CD4-positive, alpha-beta memory T cell (primary cell): ENCODE data around the gene CLEC3B. TPM values are rescaled to one million over a fixed set of nuclear protein-coding genes. Genes with fewer than 3 reads are reported as not detected.

Experiments used
- CTCF ChIA-PET: fragments of 350-600 bp; sonication (Branson Sonifier 250); formaldehyde crosslinking; loops from one replicate; lab custom pipeline; 2021; ENCODE audit warnings: inconsistent platforms; ENCODE audit not compliant: partially characterized antibody; lab: Charles Lee
- POLR2A ChIA-PET: fragments of 350-600 bp; sonication (Branson Sonifier 250); formaldehyde crosslinking; loops from one replicate; lab custom pipeline; 2021; ENCODE audit not compliant: partially characterized antibody; lab: Charles Lee
- DNase-seq, 5 donors: peaks; one replicate each; pipeline versions ENCODE4 v3.0.0 to v3.0.0-alpha.2; 2020 to 2022; ENCODE audit warnings: mixed read lengths in 1 of 5
- H3K27ac ChIP-seq: one replicate; pipeline ENCODE4 v1.7.0; 2013; ENCODE audit warnings: low read depth, low read length
- H3K27me3 ChIP-seq: 2 replicates; pipeline ENCODE4 v1.7.0; 2013; ENCODE audit warnings: mild to moderate bottlenecking, low read length, moderate library complexity; ENCODE audit not compliant: insufficient read depth
- H3K36me3 ChIP-seq: 2 replicates; pipeline ENCODE4 v1.7.0; 2013; ENCODE audit warnings: mild to moderate bottlenecking, low read length, moderate library complexity; ENCODE audit not compliant: insufficient read depth
- H3K4me1 ChIP-seq: 2 replicates; pipeline ENCODE4 v1.7.0; 2013; ENCODE audit warnings: mild to moderate bottlenecking, low read length, moderate library complexity; ENCODE audit not compliant: insufficient read depth
- H3K4me3 ChIP-seq, 2 donors: one replicate each; pipeline ENCODE4 v1.7.0; 2013; ENCODE audit warnings: low read length in 2 of 2, mild to moderate bottlenecking in 1 of 2
- H3K9me3 ChIP-seq, 2 donors: one replicate each; pipeline ENCODE4 v1.7.0; 2013; ENCODE audit warnings: low read length in 2 of 2, control low read depth in 1 of 2; ENCODE audit not compliant: control insufficient read depth in 1 of 2
- H3K27ac Mint-ChIP-seq, 7 donors: one replicate each; pipeline ENCODE4 v1.8.0; 2020 to 2021; ENCODE audit warnings: mixed read lengths in 7 of 7, mild to moderate bottlenecking in 6 of 7, inconsistent platforms in 3 of 7, moderate library complexity in 3 of 7
- H3K27me3 Mint-ChIP-seq, 2 donors: one replicate each; pipeline ENCODE4 v1.8.0; 2020 to 2021; ENCODE audit warnings: mixed read lengths in 2 of 2
- H3K36me3 Mint-ChIP-seq, 2 donors: one replicate each; pipeline ENCODE4 v1.8.0; 2020 to 2021; ENCODE audit warnings: mixed read lengths in 2 of 2, inconsistent platforms in 1 of 2, mild to moderate bottlenecking in 1 of 2
- H3K4me1 Mint-ChIP-seq, 4 donors: one replicate each; pipeline ENCODE4 v1.8.0; 2020 to 2021; ENCODE audit warnings: mixed read lengths in 4 of 4, mild to moderate bottlenecking in 1 of 4
- H3K4me3 Mint-ChIP-seq, 8 donors: one replicate each; pipeline ENCODE4 v1.8.0; 2020 to 2021; ENCODE audit warnings: mixed read lengths in 8 of 8, mild to moderate bottlenecking in 7 of 8, moderate library complexity in 6 of 8, inconsistent platforms in 3 of 8
- H3K9me3 Mint-ChIP-seq, 8 donors: one replicate each; pipeline ENCODE4 v1.8.0; 2020 to 2021; ENCODE audit warnings: mixed read lengths in 8 of 8, mild to moderate bottlenecking in 5 of 8, inconsistent platforms in 3 of 8, moderate library complexity in 1 of 8
- intact Hi-C: fragments of 100-400 bp; cut with micrococcal nuclease; formaldehyde crosslinking; loops from one replicate; pipeline ENCODE4 v1.15.1; 2023
- polyA plus RNA-seq, 2 donors: library from polyadenylated mRNA; unstranded; fragments of 300-500 nt; fragmentation: Illumina TruSeq; gene quantifications; one replicate each; pipeline ENCODE4 v1.2.3, GENCODE V29; 2021
- total RNA-seq, 2 experiments: library from RNA; stranded (reverse); gene quantifications; one replicate each; pipeline ENCODE4 v1.2.3, GENCODE V29; 2021

The CLEC3B gene
- total and polyA plus RNA-seq, 4 experiments from 2014 or later = 1.2 to 1.5 TPM; not detected in 2

GRCh38 chr3:45037720-45038455 lies 11.8 kb downstream of the CLEC3B start:
- Mint-ChIP-seq H3K4me1 (peaks cover 24 to 66% (median 43%) of the 10 kb centered on the region in 4 donors), H3K9me3 (peaks cover 0 to 2% (median 0%) of the 10 kb centered on the region in 8 donors), H3K36me3 (no peaks in the 10 kb centered on the region), H3K27ac (peak overlapping the region in 3 of 7 donors; percentile 51 to 78 (median 72)), H3K27me3 (peaks cover 10 to 34% of the 10 kb centered on the region in 2 donors), H3K4me3 (peak overlapping the region in 6 of 8 donors; percentile 54 to 86 (median 78))
- ChIA-PET POLR2A (interaction anchor here (0.6 to 2.5 kb wide), 5 partner anchors 32 to 173 kb away, joined by 3 to 20 read pairs (median 4); partner anchors contain the start of genes EXOSC7 and ZDHHC3), CTCF (interaction anchor here (0.7 to 20.4 kb wide), 44 partner anchors 8 to 956 kb away, joined by 3 to 688 read pairs (median 4); partner anchors contain the start of genes CLEC3B, EXOSC7 and ZDHHC3)
- Histone ChIP-seq H3K4me3 (no peak overlapping the region), H3K9me3 (no peaks in the 10 kb centered on the region), H3K27ac (no peak overlapping the region), H3K36me3 (no peaks in the 10 kb centered on the region), H3K4me1 (peaks cover 32% of the 10 kb centered on the region), H3K27me3 (no peaks in the 10 kb centered on the region)
- intact Hi-C loops = loop anchor here (1.0 to 5.0 kb wide), 7 partner anchors 61 to 627 kb away; partner anchors contain the start of genes EXOSC7, LARS2 and ZDHHC3
- DNase-seq = peak; percentile 88 to 93 (median 91)

GRCh38 chr3:45041666-45042065 lies 15.6 kb downstream of the CLEC3B start:
- no peak overlapping the region for H3K4me3 Mint-ChIP-seq
- ChIA-PET CTCF (interaction anchor here (0.8 to 20.4 kb wide), 34 partner anchors 12 to 619 kb away, joined by 3 to 688 read pairs (median 6); partner anchors contain the start of gene TMEM158), POLR2A (interaction anchor here (0.5 to 3.9 kb wide), 6 partner anchors 64 to 1141 kb away, joined by 3 to 40 read pairs (median 4); partner anchors contain the start of genes EXOSC7 and ZDHHC3)
- H3K9me3 Mint-ChIP-seq = no peaks in the 10 kb centered on the region
- Histone ChIP-seq H3K27ac (no peak overlapping the region), H3K9me3 (no peaks in the 10 kb centered on the region), H3K27me3 (no peaks in the 10 kb centered on the region), H3K4me1 (peaks cover 19% of the 10 kb centered on the region), H3K4me3 (no peak overlapping the region), H3K36me3 (no peaks in the 10 kb centered on the region)
- no peak for DNase-seq
- no peaks in the 10 kb centered on the region for H3K36me3 Mint-ChIP-seq
- peaks cover 4 to 8% of the 10 kb centered on the region in 2 donors for H3K27me3 Mint-ChIP-seq
- H3K27ac Mint-ChIP-seq = peak overlapping the region in 1 of 7 donors; percentile 51
- intact Hi-C loops = loop anchor here (5.0 kb wide), 1 partner anchor 66 kb away; no protein-coding TSS in a partner anchor
- peaks cover 9 to 29% (median 19%) of the 10 kb centered on the region in 4 donors for H3K4me1 Mint-ChIP-seq

GRCh38 chr3:45042162-45042561 lies 16.1 kb downstream of the CLEC3B start:
- Mint-ChIP-seq H3K27ac (no peak overlapping the region), H3K9me3 (no peaks in the 10 kb centered on the region), H3K36me3 (no peaks in the 10 kb centered on the region), H3K27me3 (peaks cover 4 to 7% of the 10 kb centered on the region in 2 donors), H3K4me1 (peaks cover 7 to 29% (median 17%) of the 10 kb centered on the region in 4 donors), H3K4me3 (no peak overlapping the region)
- Histone ChIP-seq H3K36me3 (no peaks in the 10 kb centered on the region), H3K27me3 (no peaks in the 10 kb centered on the region), H3K9me3 (no peaks in the 10 kb centered on the region), H3K4me3 (no peak overlapping the region), H3K27ac (no peak overlapping the region), H3K4me1 (peaks cover 19% of the 10 kb centered on the region)
- POLR2A ChIA-PET = interaction anchor here (1.2 to 3.9 kb wide), 4 partner anchors 64 to 171 kb away, joined by 3 to 40 read pairs (median 6); partner anchors contain the start of genes EXOSC7 and ZDHHC3
- CTCF ChIA-PET = interaction anchor here (1.0 to 20.4 kb wide), 23 partner anchors 12 to 618 kb away, joined by 3 to 688 read pairs (median 8); partner anchors contain the start of gene TMEM158
- intact Hi-C loops = loop anchor here (5.0 kb wide), 1 partner anchor 65 kb away; no protein-coding TSS in a partner anchor
- no peak for DNase-seq

- Histone ChIP-seq H3K4me1 (peaks cover 14% of the 10 kb centered on the region), H3K9me3 (no peaks in the 10 kb centered on the region), H3K27ac (no peak overlapping the region), H3K36me3 (no peaks in the 10 kb centered on the region), H3K27me3 (no peaks in the 10 kb centered on the region), H3K4me3 (no peak overlapping the region)
- ChIA-PET CTCF (interaction anchor here (1.1 to 20.4 kb wide), 4 partner anchors 10 to 797 kb away, joined by 3 to 688 read pairs (median 22); no protein-coding TSS in a partner anchor), POLR2A (interaction anchor here (3.9 kb wide), 1 partner anchor 166 kb away, joined by 40 read pairs; no protein-coding TSS in a partner anchor)
- no peak for DNase-seq
- Mint-ChIP-seq H3K4me1 (peaks cover 5 to 23% (median 13%) of the 10 kb centered on the region in 4 donors), H3K27ac (no peak overlapping the region), H3K9me3 (no peaks in the 10 kb centered on the region), H3K4me3 (no peak overlapping the region), H3K36me3 (no peaks in the 10 kb centered on the region), H3K27me3 (peaks cover 2 to 7% of the 10 kb centered on the region in 2 donors)
- intact Hi-C loops = loop anchor here (5.0 kb wide), 1 partner anchor 63 kb away; no protein-coding TSS in a partner anchor
These were observed 17.7 kb downstream of the CLEC3B start for GRCh38 chr3:45043728-45044299.

- no peak overlapping the region for H3K27ac Mint-ChIP-seq
- Histone ChIP-seq H3K36me3 (no peaks in the 10 kb centered on the region), H3K9me3 (no peaks in the 10 kb centered on the region), H3K27me3 (no peaks in the 10 kb centered on the region), H3K27ac (no peak overlapping the region), H3K4me3 (no peak overlapping the region), H3K4me1 (no peaks in the 10 kb centered on the region)
- H3K4me3 Mint-ChIP-seq = no peak overlapping the region
- intact Hi-C loops = no loop called here
- POLR2A ChIA-PET = no interaction called here
- H3K36me3 Mint-ChIP-seq = no peaks in the 10 kb centered on the region
- no peaks in the 10 kb centered on the region for H3K9me3 Mint-ChIP-seq
- H3K4me1 Mint-ChIP-seq = no peaks in the 10 kb centered on the region
- CTCF ChIA-PET = interaction anchor here (1.1 to 20.4 kb wide), 3 partner anchors 11 to 161 kb away, joined by 3 to 688 read pairs (median 4); no protein-coding TSS in a partner anchor
- peaks cover 7 to 12% of the 10 kb centered on the region in 2 donors for H3K27me3 Mint-ChIP-seq
- DNase-seq = no peak
These were observed 22.1 kb downstream of the CLEC3B start for GRCh38 chr3:45048244-45048643.

- Mint-ChIP-seq H3K4me1 (peaks cover 0 to 7% (median 4%) of the 10 kb centered on the region in 4 donors), H3K27me3 (peaks cover 7 to 12% of the 10 kb centered on the region in 2 donors), H3K36me3 (no peaks in the 10 kb centered on the region), H3K4me3 (no peak overlapping the region), H3K9me3 (no peaks in the 10 kb centered on the region), H3K27ac (no peak overlapping the region)
- CTCF ChIA-PET = interaction anchor here (7.8 to 20.4 kb wide), 2 partner anchors 8 to 159 kb away, joined by 42 to 688 read pairs; no protein-coding TSS in a partner anchor
- intact Hi-C loops = no loop called here
- no peak for DNase-seq
- no peak overlapping the region for H3K4me3 ChIP-seq
- POLR2A ChIA-PET = no interaction called here
- no peak overlapping the region for H3K27ac ChIP-seq
- H3K4me1 ChIP-seq = no peaks in the 10 kb centered on the region
- no peaks in the 10 kb centered on the region for H3K27me3 ChIP-seq
- no peaks in the 10 kb centered on the region for H3K36me3 ChIP-seq
- H3K9me3 ChIP-seq = no peaks in the 10 kb centered on the region
These were observed 23.7 kb downstream of the CLEC3B start for GRCh38 chr3:45049807-45050206.
